HCT116 (cell line): ENCODE data around the gene TLCD3B. TPM values are rescaled to one million over a fixed set of nuclear protein-coding genes. Genes with fewer than 3 reads are reported as not detected.

Source experiments
- ATAC-seq: fragments of 200-7000 bp; cut with Tn5 transposase; 2 replicates; pipeline ENCODE4 v1.9.1; 2020; ENCODE audit warnings: mild to moderate bottlenecking, moderate library complexity
- BruUV-seq: library from RNA; stranded (reverse); fragments of 400-500 nt; replicated peaks from 2 replicates; lab custom pipeline; 2021; lab: Mats Ljungman, UMichigan
- CTCF ChIA-PET: fragments of 300-600 bp; sonication (Branson Sonifier 250); formaldehyde crosslinking; loops from one replicate; lab custom pipeline; 2021; ENCODE audit warnings: antibody characterized with exemption; lab: Charles Lee
- POLR2A ChIA-PET: fragments of 300-600, 350-600 bp; sonication (Branson Sonifier 250); formaldehyde crosslinking; loops from one replicate; lab custom pipeline; 2021; ENCODE audit warnings: antibody characterized with exemption; lab: Charles Lee
- RAD21 ChIA-PET, 2 experiments: fragments of 300-600 bp; sonication (Branson Sonifier 250); formaldehyde crosslinking; loops; one replicate each; lab custom pipeline; 2023; ENCODE audit warnings: low total read pairs in 2 of 2; ENCODE audit not compliant: uncharacterized antibody in 2 of 2, unreplicated experiment in 2 of 2, low non-redundant PET in 1 of 2; lab: Charles Lee
- DNase-seq: peaks from one replicate; pipeline ENCODE4 v3.0.0-alpha.2; 2010; ENCODE audit warnings: low read depth, low spot score
- H2AFZ ChIP-seq: fragments of 200-600 bp; shearing (Covaris generic), sonication (generic); 2 replicates; pipeline ENCODE4 v1.6.1; 2017; ENCODE audit warnings: low read depth, mixed run types, mixed read lengths, antibody characterized with exemption, low read length; ENCODE audit not compliant: poor library complexity, severe bottlenecking
- H3K27ac ChIP-seq: 2 replicates; pipeline ENCODE4 v1.5.1; 2012; ENCODE audit warnings: low read depth, low read length
- H3K27me3 ChIP-seq: fragments of 200-600 bp; sonication (generic); 2 replicates; pipeline ENCODE4 v1.6.1; 2016; ENCODE audit warnings: mixed run types, low read length, mixed read lengths; ENCODE audit not compliant: insufficient read depth
- H3K36me3 ChIP-seq, 2 experiments: fragments of 200-500 bp in 1 of 2; fragments of 200-600 bp in 1 of 2; sonication (Bioruptor generic) in 1 of 2; sonication (generic) in 1 of 2; 2 replicates each; pipeline versions ENCODE4 v1.5.1 to v1.6.1; 2014 to 2016; ENCODE audit warnings: low read length in 2 of 2, inconsistent platforms in 1 of 2, mixed read lengths in 1 of 2, mixed run types in 1 of 2; ENCODE audit not compliant: insufficient read depth in 2 of 2, control insufficient read depth in 1 of 2
- H3K4me1 ChIP-seq, 2 experiments: fragments of 200-600 bp in 1 of 2; sonication (generic) in 1 of 2; 2 replicates each; pipeline versions ENCODE4 v1.5.1 to v1.6.1; 2012 to 2017; ENCODE audit warnings: low read length in 2 of 2, inconsistent platforms in 1 of 2, mild to moderate bottlenecking in 1 of 2, mixed read lengths in 1 of 2, mixed run types in 1 of 2, moderate library complexity in 1 of 2; ENCODE audit not compliant: insufficient read depth in 2 of 2, control insufficient read depth in 1 of 2
- H3K4me2 ChIP-seq: fragments of 200-600 bp; sonication (generic); 2 replicates; pipeline ENCODE4 v1.6.1; 2017; ENCODE audit warnings: mixed run types, low read length, mixed read lengths
- H3K4me3 ChIP-seq, 2 experiments: fragments of 200-600 bp in 1 of 2; sonication (generic) in 1 of 2; replicated peaks in 1 of 2; 2 replicates each; pipeline ENCODE4 v1.5.1; 2011 to 2016; ENCODE audit warnings: low read length in 2 of 2, control low read depth in 1 of 2, low read depth in 1 of 2, mild to moderate bottlenecking in 1 of 2, mixed read lengths in 1 of 2, mixed run types in 1 of 2
- H3K79me2 ChIP-seq: fragments of 200-600 bp; sonication (generic); 2 replicates; pipeline ENCODE4 v1.6.1; 2017; ENCODE audit warnings: mild to moderate bottlenecking, mixed run types, low read length, moderate library complexity, mixed read lengths; ENCODE audit not compliant: insufficient read depth
- H3K9ac ChIP-seq: fragments of 200-600 bp; sonication (generic); 2 replicates; pipeline ENCODE4 v1.6.1; 2016; ENCODE audit warnings: low read length, mixed read lengths
- H3K9me2 ChIP-seq: fragments of 200-600 bp; sonication (generic), shearing (Covaris generic); 2 replicates; pipeline ENCODE4 v1.6.1; 2017; ENCODE audit warnings: mixed run types, mild to moderate bottlenecking, moderate library complexity; ENCODE audit not compliant: insufficient read depth
- H3K9me3 ChIP-seq, 2 experiments: fragments of 200-500 bp in 1 of 2; fragments of 200-600 bp in 1 of 2; sonication (Bioruptor generic) in 1 of 2; sonication (generic) in 1 of 2; 2 replicates each; pipeline ENCODE4 v1.6.1; 2014 to 2017; ENCODE audit warnings: low read length in 2 of 2, mixed read lengths in 2 of 2, inconsistent platforms in 1 of 2, low read depth in 1 of 2, mild to moderate bottlenecking in 1 of 2, mixed run types in 1 of 2, moderate library complexity in 1 of 2; ENCODE audit not compliant: control insufficient read depth in 1 of 2, insufficient read depth in 1 of 2
- H4K20me1 ChIP-seq: fragments of 200-600 bp; sonication (generic), shearing (Covaris generic); 2 replicates; pipeline ENCODE4 v1.6.1; 2017; ENCODE audit warnings: mixed run types, mild to moderate bottlenecking, moderate library complexity; ENCODE audit not compliant: insufficient read depth
- CEBPB ChIP-seq: IDR thresholded peaks from 2 replicates; pipeline ENCODE4 v1.6.1; 2012; ENCODE audit warnings: low read depth
- EGR1 ChIP-seq: IDR thresholded peaks from 2 replicates; pipeline ENCODE4 v1.6.1; 2012; ENCODE audit warnings: low read depth
- EZH2phosphoT487 ChIP-seq: fragments of 200-600 bp; IDR thresholded peaks from 2 replicates; pipeline ENCODE4 v1.6.1; 2018; ENCODE audit warnings: antibody characterized with exemption, borderline replicate concordance
- POLR2A ChIP-seq: IDR thresholded peaks from 2 replicates; pipeline ENCODE4 v1.7.0; 2011; ENCODE audit warnings: borderline replicate concordance; ENCODE audit not compliant: insufficient read depth, insufficient read length; ENCODE audit errors: extremely low read depth
- RAD21 ChIP-seq: IDR thresholded peaks from 2 replicates; pipeline ENCODE4 v1.6.1; 2012; ENCODE audit warnings: low read depth, mild to moderate bottlenecking
- SP1 ChIP-seq: IDR thresholded peaks from 2 replicates; pipeline ENCODE4 v1.6.1; 2012; ENCODE audit warnings: low read depth
- TCF7L2 ChIP-seq: IDR thresholded peaks from 2 replicates; pipeline ENCODE4 v1.7.0; 2011; ENCODE audit warnings: borderline replicate concordance, inconsistent platforms; ENCODE audit not compliant: insufficient read depth, insufficient read length; ENCODE audit errors: extremely low read depth
- YY1 ChIP-seq: IDR thresholded peaks from 2 replicates; pipeline ENCODE4 v1.6.1; 2011; ENCODE audit warnings: low read length, low read depth, moderate library complexity, mild to moderate bottlenecking; ENCODE audit not compliant: insufficient replicate concordance; ENCODE audit errors: extremely low read depth
- ZBTB33 ChIP-seq: IDR thresholded peaks from 2 replicates; pipeline ENCODE4 v1.6.1; 2011; ENCODE audit warnings: mild to moderate bottlenecking, low read length, moderate library complexity; ENCODE audit not compliant: insufficient replicate concordance; ENCODE audit errors: extremely low read depth
- ZFX ChIP-seq: fragments of 450-650 bp; IDR thresholded peaks from 2 replicates; pipeline ENCODE4 v1.6.1; 2017
- ZNF274 ChIP-seq: fragments of 200-500 bp; sonication (Bioruptor generic); IDR thresholded peaks from 2 replicates; pipeline ENCODE4 v1.6.1; 2014; ENCODE audit warnings: mild to moderate bottlenecking, low read depth, low read length, inconsistent platforms
- intact Hi-C: fragments of 100-400 bp; cut with micrococcal nuclease; formaldehyde crosslinking; loops from 2 replicates; pipeline ENCODE4 v1.10.0; 2022
- total RNA-seq: library from RNA; stranded (reverse); gene quantifications from one replicate; pipeline ENCODE4 v1.2.1, GENCODE V29; 2021; ENCODE audit not compliant: unreplicated experiment
- TF ChIP-seq, protein P1 (sequence below), 3 experiments: fragments of 200-600 bp in 1 of 3; sonication (generic) in 1 of 3; IDR thresholded peaks in 2 of 3; conservative IDR thresholded peaks in 1 of 3; 2 replicates each; pipeline ENCODE4 v1.5.1; 2012 to 2017; ENCODE audit warnings: low read depth in 2 of 3, low read length in 2 of 3, antibody characterized with exemption in 1 of 3, borderline replicate concordance in 1 of 3, control low read depth in 1 of 3, mild to moderate bottlenecking in 1 of 3, mixed read lengths in 1 of 3, mixed run types in 1 of 3, moderate library complexity in 1 of 3; ENCODE audit not compliant: insufficient read depth in 1 of 3
- TF ChIP-seq, protein P2 (sequence below): IDR thresholded peaks from 2 replicates; pipeline ENCODE4 v1.6.1; 2012

TLCD3B gene
- total RNA-seq, 1 experiment from 2014 or later, result 1.0 TPM

GRCh38 chr16:29982560-29983419 lies 48.3 kb downstream of the TLCD3B start:
- CTCF ChIA-PET, result no interaction called here

DNA sequence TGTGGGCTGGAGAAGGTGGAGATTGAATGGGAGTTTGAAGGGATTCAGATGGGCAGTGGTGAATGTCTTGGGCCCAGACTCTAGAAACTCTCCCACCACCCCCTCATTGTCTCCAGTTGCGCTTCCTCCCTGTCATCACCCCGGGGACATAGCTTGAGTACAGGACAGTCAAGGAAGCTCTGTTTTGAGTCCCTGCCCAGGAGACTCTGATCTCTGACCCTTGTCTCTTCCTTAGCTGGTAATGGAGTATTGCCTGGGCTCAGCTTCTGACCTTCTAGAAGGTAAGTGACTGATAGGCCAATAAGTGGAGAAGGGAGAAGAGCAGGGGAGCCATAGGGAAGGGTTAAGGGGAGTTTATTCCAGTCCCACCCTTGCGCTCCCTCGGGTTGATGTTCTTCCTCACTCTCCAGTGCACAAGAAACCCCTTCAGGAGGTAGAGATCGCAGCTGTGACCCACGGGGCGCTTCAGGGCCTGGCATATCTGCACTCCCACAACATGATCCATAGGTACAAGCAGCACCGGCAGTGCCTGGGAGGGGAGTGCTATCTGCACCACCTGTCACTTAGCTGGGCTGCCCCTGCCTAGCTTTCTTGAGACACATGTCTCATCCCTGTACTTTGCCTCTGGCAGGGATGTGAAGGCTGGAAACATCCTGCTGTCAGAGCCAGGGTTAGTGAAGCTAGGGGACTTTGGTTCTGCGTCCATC lies 52.4 kb downstream of the TLCD3B start:
- intact Hi-C loops, result no loop called here
- Histone ChIP-seq H2AFZ (no peak overlapping the region), H3K9me3 (no peaks in the 10 kb centered on the region), H3K36me3 (peaks cover 53 to 59% of the 10 kb centered on the region in 2 experiments), H3K4me3 (no peak overlapping the region), H3K4me2 (no peak overlapping the region), H3K9ac (no peak overlapping the region), H3K9me2 (no peaks in the 10 kb centered on the region), H3K79me2 (peaks cover 66% of the 10 kb centered on the region), H3K27me3 (no peaks in the 10 kb centered on the region), H4K20me1 (no peaks in the 10 kb centered on the region), H3K4me1 (peaks cover 8 to 20% of the 10 kb centered on the region in 2 experiments), H3K27ac (no peak overlapping the region; the same call in 1 of the 2 replicates)
- ChIA-PET CTCF (no interaction called here), POLR2A (no interaction called here), RAD21 (no interaction called here)
- ATAC-seq (no peak), DNase-seq (no peak)
- BruUV-seq, result no TSS peak
- TF ChIP-seq ZFX (no peak), EZH2phosphoT487 (no peak), CEBPB (no peak), ZBTB33 (no peak), EGR1 (no peak), YY1 (no peak), SP1 (no peak), RAD21 (no peak), TCF7L2 (no peak), POLR2A (no peak)
- TF ChIP-seq, protein P1, sequence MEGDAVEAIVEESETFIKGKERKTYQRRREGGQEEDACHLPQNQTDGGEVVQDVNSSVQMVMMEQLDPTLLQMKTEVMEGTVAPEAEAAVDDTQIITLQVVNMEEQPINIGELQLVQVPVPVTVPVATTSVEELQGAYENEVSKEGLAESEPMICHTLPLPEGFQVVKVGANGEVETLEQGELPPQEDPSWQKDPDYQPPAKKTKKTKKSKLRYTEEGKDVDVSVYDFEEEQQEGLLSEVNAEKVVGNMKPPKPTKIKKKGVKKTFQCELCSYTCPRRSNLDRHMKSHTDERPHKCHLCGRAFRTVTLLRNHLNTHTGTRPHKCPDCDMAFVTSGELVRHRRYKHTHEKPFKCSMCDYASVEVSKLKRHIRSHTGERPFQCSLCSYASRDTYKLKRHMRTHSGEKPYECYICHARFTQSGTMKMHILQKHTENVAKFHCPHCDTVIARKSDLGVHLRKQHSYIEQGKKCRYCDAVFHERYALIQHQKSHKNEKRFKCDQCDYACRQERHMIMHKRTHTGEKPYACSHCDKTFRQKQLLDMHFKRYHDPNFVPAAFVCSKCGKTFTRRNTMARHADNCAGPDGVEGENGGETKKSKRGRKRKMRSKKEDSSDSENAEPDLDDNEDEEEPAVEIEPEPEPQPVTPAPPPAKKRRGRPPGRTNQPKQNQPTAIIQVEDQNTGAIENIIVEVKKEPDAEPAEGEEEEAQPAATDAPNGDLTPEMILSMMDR (IDR thresholded peaks at IDR 0.05 in 2 of 3, conservative IDR thresholded peaks at IDR 0.05 in 1 of 3; ENCODE audit: borderline replicate concordance in 1 of 3, insufficient read depth in 1 of 3, low read depth in 2 of 3, low read length in 2 of 3), result no peak
- TF ChIP-seq, protein P2, sequence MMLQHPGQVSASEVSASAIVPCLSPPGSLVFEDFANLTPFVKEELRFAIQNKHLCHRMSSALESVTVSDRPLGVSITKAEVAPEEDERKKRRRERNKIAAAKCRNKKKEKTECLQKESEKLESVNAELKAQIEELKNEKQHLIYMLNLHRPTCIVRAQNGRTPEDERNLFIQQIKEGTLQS, result no peak

More at GRCh38 chr16:29982560-29983419, 48.3 kb downstream of the TLCD3B start:
- no peaks in the 10 kb centered on the region for H3K9me3 ChIP-seq
- H3K36me3 ChIP-seq, result peaks cover 70 to 74% of the 10 kb centered on the region in 2 experiments
- no peak overlapping the region for H3K4me3 ChIP-seq
- POLR2A ChIA-PET, result no interaction called here
- RAD21 ChIA-PET, result no interaction called here
- TF ChIP-seq ZNF274 (no peak), EZH2phosphoT487 (no peak)
- H2AFZ ChIP-seq, result no peak overlapping the region
- H3K4me2 ChIP-seq, result no peak overlapping the region
- no peaks in the 10 kb centered on the region for H3K9me2 ChIP-seq
- H3K79me2 ChIP-seq, result peaks cover 25% of the 10 kb centered on the region; the same call in 1 of the 2 replicates
- H3K4me1 ChIP-seq, result no peaks in the 10 kb centered on the region
- H3K27ac ChIP-seq, result no peak overlapping the region; the same call in 1 of the 2 replicates
- DNase-seq (no peak), ATAC-seq (no peak)
- no TSS peak for BruUV-seq
- no peak overlapping the region for H3K9ac ChIP-seq
- intact Hi-C loops, result no loop called here
- no peaks in the 10 kb centered on the region for H4K20me1 ChIP-seq
- no peaks in the 10 kb centered on the region for H3K27me3 ChIP-seq
